Posterior vena cava (tissue), 2 donors: ENCODE data around the gene OTUD5. TPM values are rescaled to one million over a fixed set of nuclear protein-coding genes. Genes with fewer than 3 reads are reported as not detected.
A peak's percentile ranks its signal among the peaks of the same experiment; 100 is the strongest.

Experiments
- DNase-seq: peaks from one replicate; pipeline ENCODE4 v3.0.0-alpha.2; 2020; ENCODE audit warnings: low spot score
- intact Hi-C, 2 donors: fragments of 100-400 bp; cut with DNase I; formaldehyde crosslinking; loops; one replicate each; pipeline versions ENCODE4 v1.14.1 to v1.14.2; 2022 to 2023
- total RNA-seq, 2 donors: library from RNA; stranded (reverse); fragmentation: NEBNext Ultra II Directional; extraction: Animal tissue kit (Norgen Biotek cat#: 25700); gene quantifications; one replicate each; pipeline ENCODE4 v1.2.1, GENCODE V29; 2021
- donor health status: DM: yes; HTN: yes; CAD: no.
- donor health status: DM: yes; HTN: yes; CAD: no.

OTUD5 gene
- total RNA-seq, 2 donors from 2014 or later = 36.0 to 36.9 TPM

GRCh38 chrX:48942895-48943294, 14.5 kb downstream of the OTUD5 start:
- intact Hi-C loops = no loop called here
- no peak for DNase-seq

- DNase-seq = no peak
- intact Hi-C loops = no loop called here
Measured at GRCh38 chrX:48940404-48940955, 16.9 kb downstream of the OTUD5 start.

DNA sequence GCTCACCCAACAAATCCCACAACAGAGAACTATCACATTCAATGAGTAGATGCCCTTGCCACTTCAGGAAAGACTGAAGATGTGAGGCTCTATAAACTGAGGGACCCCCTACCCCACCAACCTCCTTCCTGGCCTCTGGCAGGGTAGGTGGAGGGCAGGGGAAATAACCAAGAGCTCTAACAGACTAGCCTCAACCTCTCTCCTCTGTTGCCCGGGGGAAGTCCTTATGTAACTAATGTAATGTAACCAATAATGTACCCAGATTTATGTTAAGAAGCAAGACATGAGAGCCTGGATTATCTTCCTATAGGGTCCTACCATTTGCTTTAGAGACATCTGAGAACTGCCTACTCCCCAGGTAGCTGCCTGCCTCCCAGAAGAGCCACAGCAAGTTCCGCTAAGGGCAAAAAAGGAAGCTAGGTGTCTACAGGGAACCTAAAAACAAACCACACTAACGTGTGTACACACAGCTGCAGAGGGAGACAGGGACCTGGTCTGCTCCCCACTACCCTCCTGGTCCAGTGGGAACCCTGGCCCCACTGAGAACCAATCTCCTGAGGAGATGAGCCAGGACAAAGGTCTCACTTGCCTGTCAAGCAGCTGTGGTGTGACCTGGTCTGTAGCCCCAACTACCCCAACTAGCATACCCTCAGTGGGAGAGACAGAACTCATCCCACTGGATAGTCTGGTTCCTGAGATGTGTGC, 17.7 kb downstream of the OTUD5 start:
- intact Hi-C loops = no loop called here
- no peak for DNase-seq

DNA sequence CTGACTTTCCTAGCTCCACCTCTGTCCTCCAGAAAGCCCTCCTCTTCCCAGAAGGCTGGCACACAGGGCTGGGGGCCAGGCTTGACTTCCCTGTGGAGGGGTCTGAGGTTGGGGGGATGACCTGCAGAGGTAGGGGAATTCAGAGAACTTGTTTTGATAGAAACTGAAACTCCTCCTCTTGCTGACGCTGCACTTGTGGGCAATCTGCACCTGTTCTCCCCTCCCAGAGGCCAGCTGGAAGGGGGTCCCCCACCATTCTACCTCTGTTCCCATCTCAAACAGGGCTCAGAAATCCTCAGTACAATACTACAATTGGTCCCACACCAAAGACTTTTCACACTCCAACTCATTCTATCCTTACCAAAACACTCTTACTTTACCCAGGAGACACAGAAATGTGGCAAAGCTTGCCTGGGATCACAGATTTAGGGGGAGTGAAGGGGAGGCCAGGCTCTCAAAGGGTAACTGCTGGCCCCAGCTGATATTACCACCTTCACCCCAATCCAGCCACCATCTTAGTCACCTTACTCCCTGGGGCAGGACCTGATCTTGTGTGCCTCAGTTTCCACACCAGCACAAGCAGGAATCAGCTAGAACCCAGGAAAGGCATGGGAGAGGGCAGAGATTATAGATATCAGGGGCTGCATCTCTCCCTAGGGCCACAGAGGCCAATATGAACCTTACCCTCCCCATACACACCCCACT, 18.5 kb downstream of the OTUD5 start:
- no peak for DNase-seq
- intact Hi-C loops = no loop called here

GRCh38 chrX:48937054-48937907, 20.1 kb downstream of the OTUD5 start:
- intact Hi-C loops = no loop called here
- peak; percentile 90 for DNase-seq

GRCh38 chrX:48936429-48937053, 20.9 kb downstream of the OTUD5 start:
- intact Hi-C loops = no loop called here
- DNase-seq = no peak

- intact Hi-C loops = no loop called here
- DNase-seq = no peak
Measured at GRCh38 chrX:48935301-48935670, 22.1 kb downstream of the OTUD5 start.

DNA sequence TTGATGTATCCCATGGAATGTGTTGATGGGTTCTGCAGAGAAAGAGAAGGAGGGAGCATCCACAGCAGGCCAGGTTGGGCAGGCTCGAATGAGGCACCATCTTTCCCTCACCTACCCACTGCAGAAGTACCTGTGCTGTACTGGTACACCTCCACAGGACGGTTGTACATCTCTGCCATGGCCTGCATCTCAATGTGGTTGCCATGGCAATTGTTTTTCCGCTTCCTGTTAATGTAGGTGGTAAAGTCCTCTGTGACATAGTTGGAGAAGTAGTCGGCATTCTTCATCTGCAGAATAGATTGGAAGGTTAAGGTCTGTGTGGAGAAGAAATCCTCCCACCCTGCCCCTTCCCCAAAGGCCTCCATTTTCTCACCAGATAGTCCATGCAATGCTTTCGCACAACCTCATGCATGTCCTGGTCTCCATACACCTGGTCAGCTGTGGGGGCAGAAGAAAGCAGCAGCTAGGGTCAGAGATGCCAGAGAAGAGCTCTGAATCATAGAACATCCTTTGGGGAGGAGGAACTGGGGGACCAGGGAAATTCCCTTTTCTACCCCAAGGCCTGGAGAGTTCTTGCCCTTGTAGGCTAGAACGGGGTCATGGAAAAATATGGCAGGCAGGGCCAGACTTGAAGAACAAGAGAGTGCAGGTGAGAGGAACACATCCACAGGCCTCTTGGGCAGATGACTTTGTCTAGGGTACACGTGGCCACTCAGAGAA, 22.7 kb downstream of the OTUD5 start:
- intact Hi-C loops = no loop called here
- no peak for DNase-seq

GRCh38 chrX:48933757-48934156, 23.6 kb downstream of the OTUD5 start:
- intact Hi-C loops = no loop called here
- no peak for DNase-seq

DNA sequence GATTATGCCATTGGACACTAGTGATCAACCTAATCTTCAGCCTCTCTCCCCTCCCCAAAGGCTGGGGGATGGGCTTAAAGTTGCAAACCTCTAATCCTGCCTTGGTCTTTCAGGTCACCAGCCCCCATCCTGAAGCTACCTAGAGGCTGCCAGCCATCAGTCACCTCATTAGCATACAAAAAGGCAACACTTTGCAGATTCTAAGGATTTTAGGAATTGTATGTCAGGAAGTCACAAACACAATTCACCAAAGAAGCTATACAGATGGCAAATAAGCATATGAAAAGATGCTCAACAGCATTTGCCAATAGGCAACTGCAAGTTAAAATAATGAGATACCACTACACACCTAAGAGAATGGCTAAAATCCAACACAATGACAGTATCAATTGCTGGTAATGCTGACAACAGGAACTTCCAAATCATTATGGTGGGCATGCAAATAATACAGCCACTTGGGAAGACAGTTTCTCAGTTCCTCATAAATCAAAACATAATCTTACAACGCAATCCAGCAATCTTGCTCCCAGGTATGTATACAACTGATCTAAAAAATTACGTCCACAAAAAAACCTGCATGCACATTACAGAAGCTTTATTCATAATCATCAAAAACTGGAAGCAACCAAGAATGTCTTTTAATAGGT, 29.5 kb downstream of the OTUD5 start:
- no peak for DNase-seq
- intact Hi-C loops = no loop called here

DNA sequence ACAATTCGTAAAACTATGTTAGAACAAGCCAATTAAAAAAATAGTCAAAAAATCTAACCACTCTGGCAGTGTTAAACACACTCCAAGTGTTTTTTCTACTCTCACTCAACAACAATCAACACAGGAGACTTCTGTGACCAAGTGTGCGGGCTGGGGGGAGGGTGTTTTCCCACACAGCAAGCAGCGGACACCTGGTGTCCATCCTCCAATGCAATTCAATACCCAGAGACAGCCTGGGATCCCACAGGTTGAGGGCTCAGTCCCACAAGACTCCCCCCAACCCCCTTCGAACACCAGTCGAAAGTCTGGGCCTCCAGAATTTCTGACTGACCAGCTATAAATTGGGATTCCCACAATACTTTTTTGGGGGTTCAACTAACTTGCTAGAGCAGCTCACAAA, 30.3 kb downstream of the OTUD5 start:
- no peak for DNase-seq
- intact Hi-C loops = no loop called here

DNA sequence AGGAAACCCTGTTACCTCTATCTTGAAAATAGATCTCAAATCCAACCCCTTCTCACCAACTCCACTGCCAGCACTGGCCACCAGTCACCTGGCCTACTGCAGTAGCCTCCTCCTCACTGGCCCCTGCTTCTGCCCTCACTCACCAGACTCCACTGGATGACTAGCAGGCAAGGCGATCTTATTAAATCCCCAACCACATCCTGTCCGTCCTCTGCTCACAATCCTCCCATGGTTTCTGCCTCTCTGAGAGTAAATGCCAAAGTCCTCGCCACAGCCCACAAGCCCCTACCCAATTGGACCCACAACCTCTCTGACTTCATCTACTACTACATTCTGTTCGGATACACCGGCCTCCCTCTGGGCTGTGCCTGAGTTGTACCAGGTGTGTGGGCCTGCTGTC, 33.1 kb downstream of the OTUD5 start:
- DNase-seq = no peak
- intact Hi-C loops = no loop called here

- DNase-seq = no peak
- intact Hi-C loops = no loop called here
Measured at GRCh38 chrX:48923771-48924170, 33.6 kb downstream of the OTUD5 start.

DNA sequence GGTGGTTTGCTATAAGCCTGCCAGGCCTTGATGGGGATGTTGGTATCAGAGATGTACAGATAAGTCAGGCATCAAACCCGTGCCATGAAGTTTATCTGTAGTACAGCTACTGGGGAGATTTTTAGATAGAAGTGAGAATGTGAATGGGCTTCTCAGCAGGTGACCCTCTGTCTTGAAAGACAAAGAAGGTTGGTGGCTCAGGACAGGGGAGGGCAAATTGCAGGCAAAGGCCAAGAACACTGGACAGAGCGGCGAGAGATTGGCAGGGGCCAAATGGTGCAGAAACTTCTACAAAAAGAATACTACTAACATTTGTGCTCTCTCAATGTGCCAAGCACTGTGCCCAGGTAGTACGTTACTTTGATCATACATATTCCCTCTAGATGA, 36.7 kb downstream of the OTUD5 start:
- DNase-seq = no peak
- intact Hi-C loops = no loop called here

- DNase-seq = no peak
- intact Hi-C loops = loop anchor here in 1 of 2 donors (10.0 kb wide), 1 partner anchor 55 kb away; the partner anchor contains the start of gene KCND1
Measured at GRCh38 chrX:48919947-48920717, 37.3 kb downstream of the OTUD5 start.

DNA sequence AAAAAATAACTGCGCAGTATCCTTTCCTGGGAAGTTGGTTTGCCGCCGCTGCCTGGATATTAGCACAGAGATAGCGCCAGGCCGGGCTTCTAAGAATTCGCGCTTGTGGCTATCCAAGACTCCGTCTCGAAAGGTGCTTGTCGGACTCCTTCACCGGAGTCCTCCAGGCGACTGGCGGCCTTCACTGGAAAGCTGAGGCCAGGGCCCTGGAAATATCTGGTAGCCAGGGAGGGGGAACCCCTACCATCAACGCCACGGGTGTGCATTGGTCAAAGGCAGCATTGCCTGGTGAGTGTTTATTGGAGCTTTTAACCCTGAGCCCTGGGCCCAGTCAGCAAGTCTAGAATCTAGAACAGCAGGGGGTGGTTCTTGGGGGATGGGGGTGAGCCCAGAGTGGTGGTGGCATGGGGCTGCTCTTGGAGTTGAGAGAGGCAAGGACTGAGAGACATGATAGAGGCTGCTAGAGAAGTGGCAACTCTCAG, 38.0 kb downstream of the OTUD5 start:
- intact Hi-C loops = loop anchor here in 1 of 2 donors (10.0 kb wide), 1 partner anchor 55 kb away; the partner anchor contains the start of gene KCND1

GRCh38 chrX:48918643-48919340, 38.6 kb downstream of the OTUD5 start, which contains the start of gene PIM2:
PIM2 (minus strand) TSS chrX:48919024; CDS start chrX:48918834, 190 bp downstream.
- DNase-seq = peak; percentile 95
- intact Hi-C loops = loop anchor here in 1 of 2 donors (10.0 kb wide), 1 partner anchor 56 kb away; the partner anchor contains the start of gene KCND1

More for the DNA sequence above, 38.0 kb downstream of the OTUD5 start:
- no peak for DNase-seq
